Osteoblast (primary cell): ENCODE results near the gene EEF2K. TPM values are rescaled to one million over a fixed set of nuclear protein-coding genes. Genes with fewer than 3 reads are reported as not detected.
A peak's percentile ranks its signal among the peaks of the same experiment; 100 is the strongest.

Source experiments
- DNase-seq: peaks from one replicate; pipeline ENCODE4 v3.0.0; 2011; ENCODE audit warnings: low spot score, mixed read lengths; ENCODE audit not compliant: insufficient read length; ENCODE audit errors: missing footprints
- H2AFZ ChIP-seq: 2 replicates; pipeline ENCODE4 v1.6.0; 2011; ENCODE audit warnings: mild to moderate bottlenecking, low read length
- H3K27ac ChIP-seq: 2 replicates; pipeline ENCODE4 v1.5.1; 2011; ENCODE audit warnings: mild to moderate bottlenecking, low read depth, low read length, moderate library complexity
- H3K27me3 ChIP-seq: 2 replicates; pipeline ENCODE4 v1.6.0; 2012; ENCODE audit warnings: mild to moderate bottlenecking, control low read depth, inconsistent platforms, low read length, moderate library complexity; ENCODE audit not compliant: insufficient read depth
- H3K36me3 ChIP-seq: 2 replicates; pipeline ENCODE4 v1.5.1; 2011; ENCODE audit warnings: mild to moderate bottlenecking, low read length, control low read depth, moderate library complexity; ENCODE audit not compliant: insufficient read depth
- H3K4me1 ChIP-seq: 2 replicates; pipeline ENCODE4 v1.5.1; 2011; ENCODE audit warnings: mild to moderate bottlenecking, low read length, control low read depth, moderate library complexity; ENCODE audit not compliant: insufficient read depth
- H3K4me2 ChIP-seq: 2 replicates; pipeline ENCODE4 v1.6.0; 2011; ENCODE audit warnings: mild to moderate bottlenecking, low read length; ENCODE audit not compliant: insufficient read depth
- H3K4me3 ChIP-seq: fragments of 200-600 bp; sonication (generic); 3 replicates; pipeline ENCODE4 v1.5.1; 2012; ENCODE audit warnings: mild to moderate bottlenecking, low read length, inconsistent platforms; ENCODE audit not compliant: insufficient read depth
- H3K79me2 ChIP-seq: 2 replicates; pipeline ENCODE4 v1.6.0; 2012; ENCODE audit warnings: mild to moderate bottlenecking, low read length, control low read depth, inconsistent platforms; ENCODE audit not compliant: insufficient read depth
- H3K9me3 ChIP-seq: 2 replicates; pipeline ENCODE4 v1.5.1; 2011; ENCODE audit warnings: low read depth, low read length, control low read depth
- H4K20me1 ChIP-seq: 2 replicates; pipeline ENCODE4 v1.6.0; 2012; ENCODE audit warnings: mild to moderate bottlenecking, low read length, control low read depth; ENCODE audit not compliant: insufficient read depth
- total RNA-seq: library from RNA; depleted of rRNA; stranded (reverse); fragments of >200 nt; gene quantifications from 2 replicates; pipeline ENCODE4 v1.2.3, GENCODE V29; 2012
- TF ChIP-seq, protein P1 (sequence below): IDR thresholded peaks from 2 replicates; pipeline ENCODE4 v1.5.1; 2011; ENCODE audit warnings: mild to moderate bottlenecking, low read depth, low read length, moderate library complexity; ENCODE audit errors: extremely low read depth

EEF2K gene
- total RNA-seq, 1 donor: 41.6 TPM

DNA sequence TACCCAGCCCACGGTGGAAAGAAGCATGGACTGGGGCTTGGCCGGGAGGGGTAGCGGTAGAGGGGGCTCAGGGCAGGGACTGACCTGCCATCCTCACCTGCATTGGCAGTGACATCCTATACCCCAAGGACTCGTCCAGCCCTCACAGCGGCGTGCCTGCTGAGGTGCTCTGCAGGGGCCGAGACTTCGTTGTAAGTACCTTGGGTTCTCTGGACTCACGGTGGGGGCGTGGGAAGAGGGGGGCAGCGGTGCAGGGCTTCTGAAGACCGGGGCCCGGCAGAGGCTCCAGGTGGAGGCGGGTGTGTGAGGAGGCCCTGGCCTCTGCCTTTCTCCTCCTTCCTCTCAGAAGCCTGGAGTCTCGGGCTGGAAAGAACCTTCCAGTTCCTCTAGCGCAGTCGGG is 116.7 kb downstream of the EEF2K start:
- peaks cover 8% of the 10 kb centered on the region for H3K79me2 ChIP-seq
- H3K4me2 ChIP-seq: no peak overlapping the region
- H3K4me3 ChIP-seq: no peak overlapping the region
- no peak overlapping the region for H3K27ac ChIP-seq
- H3K4me1 ChIP-seq: no peaks in the 10 kb centered on the region
- DNase-seq: peak; percentile 51
- H3K36me3 ChIP-seq: peaks cover 58% of the 10 kb centered on the region
- H3K9me3 ChIP-seq: no peaks in the 10 kb centered on the region
- peaks cover 20% of the 10 kb centered on the region for H4K20me1 ChIP-seq
- no peak overlapping the region for H2AFZ ChIP-seq
- H3K27me3 ChIP-seq: no peaks in the 10 kb centered on the region
- TF ChIP-seq, protein P1, sequence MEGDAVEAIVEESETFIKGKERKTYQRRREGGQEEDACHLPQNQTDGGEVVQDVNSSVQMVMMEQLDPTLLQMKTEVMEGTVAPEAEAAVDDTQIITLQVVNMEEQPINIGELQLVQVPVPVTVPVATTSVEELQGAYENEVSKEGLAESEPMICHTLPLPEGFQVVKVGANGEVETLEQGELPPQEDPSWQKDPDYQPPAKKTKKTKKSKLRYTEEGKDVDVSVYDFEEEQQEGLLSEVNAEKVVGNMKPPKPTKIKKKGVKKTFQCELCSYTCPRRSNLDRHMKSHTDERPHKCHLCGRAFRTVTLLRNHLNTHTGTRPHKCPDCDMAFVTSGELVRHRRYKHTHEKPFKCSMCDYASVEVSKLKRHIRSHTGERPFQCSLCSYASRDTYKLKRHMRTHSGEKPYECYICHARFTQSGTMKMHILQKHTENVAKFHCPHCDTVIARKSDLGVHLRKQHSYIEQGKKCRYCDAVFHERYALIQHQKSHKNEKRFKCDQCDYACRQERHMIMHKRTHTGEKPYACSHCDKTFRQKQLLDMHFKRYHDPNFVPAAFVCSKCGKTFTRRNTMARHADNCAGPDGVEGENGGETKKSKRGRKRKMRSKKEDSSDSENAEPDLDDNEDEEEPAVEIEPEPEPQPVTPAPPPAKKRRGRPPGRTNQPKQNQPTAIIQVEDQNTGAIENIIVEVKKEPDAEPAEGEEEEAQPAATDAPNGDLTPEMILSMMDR: no peak

DNA sequence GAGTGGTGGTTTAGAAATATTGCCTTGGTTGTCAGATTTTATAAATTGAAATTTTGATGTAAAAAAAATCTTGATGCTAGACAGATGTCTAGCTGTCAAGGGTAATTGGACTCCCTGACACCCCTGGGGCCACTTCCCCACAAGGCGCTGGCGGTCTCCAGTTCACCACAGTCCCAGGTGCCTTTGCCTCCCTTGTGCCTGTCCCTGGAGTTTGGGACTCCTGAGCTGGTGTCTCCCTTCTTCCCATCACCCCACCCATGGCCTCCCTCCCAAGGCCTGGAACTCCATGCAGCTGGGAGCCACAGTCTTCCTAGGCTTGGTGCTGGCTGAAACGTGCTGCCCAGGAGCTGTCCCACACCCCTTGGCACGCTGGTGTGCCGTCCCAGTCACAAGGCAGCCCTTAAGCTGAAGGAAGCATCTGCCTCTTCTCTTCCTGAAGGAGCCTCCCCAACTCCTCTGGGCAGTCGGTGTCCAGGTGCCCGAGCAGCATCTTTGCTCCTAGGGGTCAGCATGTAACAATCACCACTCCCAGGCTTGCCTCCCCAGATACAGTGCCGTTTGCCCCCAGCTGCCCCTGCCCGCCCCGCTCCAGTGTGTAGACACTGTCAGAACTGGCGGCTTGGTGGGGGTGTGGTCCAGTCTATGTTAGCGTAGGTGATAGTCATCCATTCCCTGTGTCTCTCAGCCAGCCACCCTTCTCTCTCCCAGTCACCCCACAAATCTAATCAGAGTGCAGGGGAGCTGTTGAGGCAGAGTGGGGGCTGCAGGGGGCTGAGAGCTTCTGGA is 117.3 kb downstream of the EEF2K start:
- Histone ChIP-seq H3K79me2 (peaks cover 8% of the 10 kb centered on the region), H3K27ac (no peak overlapping the region), H4K20me1 (peaks cover 20% of the 10 kb centered on the region), H3K4me2 (no peak overlapping the region), H3K9me3 (no peaks in the 10 kb centered on the region), H3K4me1 (no peaks in the 10 kb centered on the region), H3K27me3 (no peaks in the 10 kb centered on the region), H3K4me3 (no peak overlapping the region), H2AFZ (no peak overlapping the region), H3K36me3 (peaks cover 59% of the 10 kb centered on the region)
- TF ChIP-seq, protein P1: no peak
- DNase-seq: peak; percentile 63

DNA sequence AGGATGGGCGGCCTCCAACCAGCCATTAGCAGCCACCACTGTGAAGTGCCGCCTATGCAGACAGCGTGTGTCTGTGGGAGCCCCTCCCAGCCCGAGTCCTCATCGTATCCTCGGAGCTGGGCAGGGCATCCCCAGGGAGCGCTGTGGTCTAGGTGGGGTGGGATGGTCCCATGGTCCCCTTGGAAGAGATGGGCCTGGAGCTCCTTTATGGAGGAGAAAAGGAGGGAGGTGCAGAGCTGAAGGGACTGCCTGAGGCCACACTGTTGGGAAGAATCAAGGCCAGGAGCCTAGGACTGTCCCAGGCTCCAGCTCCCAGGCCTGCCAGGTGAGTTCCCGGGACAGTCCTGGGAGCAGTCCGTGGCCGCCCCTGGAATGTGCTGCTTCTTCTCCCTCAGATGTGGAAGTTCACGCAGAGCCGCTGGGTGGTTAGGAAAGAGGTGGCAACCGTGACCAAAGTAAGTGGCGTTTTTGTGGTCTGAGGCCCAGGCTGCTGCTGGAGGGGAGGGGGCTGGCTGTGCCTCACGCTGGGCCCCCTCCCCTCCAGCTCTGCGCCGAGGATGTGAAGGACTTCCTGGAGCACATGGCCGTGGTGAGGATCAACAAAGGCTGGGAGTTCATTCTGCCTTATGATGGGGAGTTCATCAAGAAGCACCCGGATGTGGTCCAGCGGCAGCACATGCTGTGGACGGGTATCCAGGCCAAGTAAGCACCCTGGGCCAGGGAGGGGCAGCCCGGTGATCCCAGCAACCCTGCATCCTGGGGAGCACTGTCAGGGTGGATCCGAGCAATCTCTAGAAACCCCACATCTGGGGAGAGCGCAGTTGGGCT is 118.1 kb downstream of the EEF2K start:
- no peaks in the 10 kb centered on the region for H3K4me1 ChIP-seq
- peaks cover 59% of the 10 kb centered on the region for H3K36me3 ChIP-seq
- no peak overlapping the region for H2AFZ ChIP-seq
- no peaks in the 10 kb centered on the region for H3K9me3 ChIP-seq
- TF ChIP-seq, protein P1: no peak
- H3K4me3 ChIP-seq: no peak overlapping the region
- H4K20me1 ChIP-seq: peaks cover 20% of the 10 kb centered on the region
- DNase-seq: peak; percentile 42
- no peak overlapping the region for H3K4me2 ChIP-seq
- peaks cover 8% of the 10 kb centered on the region for H3K79me2 ChIP-seq
- H3K27me3 ChIP-seq: no peaks in the 10 kb centered on the region
- H3K27ac ChIP-seq: no peak overlapping the region
